Measurements from ENCODE around the gene CXCR2. TPM values are rescaled to one million over a fixed set of nuclear protein-coding genes. Genes with fewer than 3 reads are reported as not detected.

The CXCR2 gene
- total RNA-seq, 4 donors from 2014 or later, result 5.7 to 32.2 (median 19.1) TPM

- Histone ChIP-seq H3K4me1 (peaks cover 7 to 67% (median 27%) of the 10 kb centered on the region in 3 donors), H3K27ac (peak overlapping the region; percentile 34 to 89 (median 84)), H3K9me3 (no peaks in the 10 kb centered on the region), H3K27me3 (no peaks in the 10 kb centered on the region), H3K4me3 (peak overlapping the region in 2 of 4 donors; percentile 37 to 42), H3K36me3 (peaks cover 0 to 8% (median 0%) of the 10 kb centered on the region in 3 donors)
- 62 to 85% methylated on average over 2 of the region's 2 CpGs for WGBS, 2 donors
- no peak for DNase-seq
- no peak for TF ChIP-seq POLR2A (IDR thresholded peaks at IDR 0.05)
- intact Hi-C loops (cut with DNase I), result no loop called here
These were observed 4.5 kb downstream of the CXCR2 start for GRCh38 chr2:218130377-218130776.

- Histone ChIP-seq H3K36me3 (peaks cover 0 to 12% (median 0%) of the 10 kb centered on the region in 3 donors), H3K27ac (peak overlapping the region; percentile 34 to 89 (median 84)), H3K4me1 (peaks cover 7 to 62% (median 25%) of the 10 kb centered on the region in 3 donors), H3K4me3 (no peak overlapping the region), H3K27me3 (no peaks in the 10 kb centered on the region), H3K9me3 (no peaks in the 10 kb centered on the region)
- DNase-seq, result no peak
- intact Hi-C loops (cut with DNase I), result no loop called here
- no peak for TF ChIP-seq CTCF (IDR thresholded peaks at IDR 0.05)
- TF ChIP-seq POLR2A (IDR thresholded peaks at IDR 0.05), result no peak
These were observed 5.0 kb downstream of the CXCR2 start for GRCh38 chr2:218130822-218131221.

- no peak overlapping the region for H3K27ac ChIP-seq
- H3K4me3 ChIP-seq, result no peak overlapping the region
- intact Hi-C loops (cut with DNase I), result no loop called here
- peaks cover 0 to 19% (median 0%) of the 10 kb centered on the region in 3 donors for H3K36me3 ChIP-seq
- DNase-seq, result no peak
- no peaks in the 10 kb centered on the region for H3K9me3 ChIP-seq
- peaks cover 0 to 6% (median 0%) of the 10 kb centered on the region in 3 donors for H3K4me1 ChIP-seq
- TF ChIP-seq POLR2A (IDR thresholded peaks at IDR 0.05), result no peak
- no peak for TF ChIP-seq CTCF (IDR thresholded peaks at IDR 0.05)
- H3K27me3 ChIP-seq, result peaks cover 0 to 32% (median 0%) of the 10 kb centered on the region in 4 donors
- 14 to 53% methylated on average over 2 to 3 of the region's 3 CpGs for WGBS, 2 donors
These were observed 11.7 kb downstream of the CXCR2 start for GRCh38 chr2:218137514-218137913.

GRCh38 chr2:218138047-218138446 lies 12.2 kb downstream of the CXCR2 start:
- Histone ChIP-seq H3K4me3 (no peak overlapping the region), H3K36me3 (peaks cover 0 to 19% (median 0%) of the 10 kb centered on the region in 3 donors), H3K27ac (no peak overlapping the region), H3K4me1 (peaks cover 0 to 6% (median 0%) of the 10 kb centered on the region in 3 donors), H3K9me3 (no peaks in the 10 kb centered on the region), H3K27me3 (peaks cover 0 to 32% (median 0%) of the 10 kb centered on the region in 4 donors)
- 21 to 38% methylated on average over 4 of the region's 4 CpGs for WGBS, 2 donors
- DNase-seq, result no peak
- TF ChIP-seq CTCF (IDR thresholded peaks at IDR 0.05) (no peak), POLR2A (IDR thresholded peaks at IDR 0.05) (no peak)
- intact Hi-C loops (cut with DNase I), result no loop called here

- DNase-seq, result no peak
- no peaks in the 10 kb centered on the region for H3K9me3 ChIP-seq
- WGBS, 2 donors, result 45 to 67% methylated on average over 3 of the region's 3 CpGs
- intact Hi-C loops (cut with DNase I), result no loop called here
- no peak overlapping the region for H3K27ac ChIP-seq
- H3K4me3 ChIP-seq, result no peak overlapping the region
- H3K27me3 ChIP-seq, result peaks cover 0 to 5% (median 0%) of the 10 kb centered on the region in 4 donors
- no peaks in the 10 kb centered on the region for H3K36me3 ChIP-seq
- TF ChIP-seq POLR2A (IDR thresholded peaks at IDR 0.05) (no peak), CTCF (IDR thresholded peaks at IDR 0.05) (no peak)
- H3K4me1 ChIP-seq, result peaks cover 0 to 4% (median 0%) of the 10 kb centered on the region in 3 donors
These were observed 19.3 kb downstream of the CXCR2 start for GRCh38 chr2:218145124-218145523.

- no peak for TF ChIP-seq CTCF (IDR thresholded peaks at IDR 0.05)
- TF ChIP-seq POLR2A (IDR thresholded peaks at IDR 0.05), result no peak
- no peaks in the 10 kb centered on the region for H3K9me3 ChIP-seq
- H3K4me3 ChIP-seq, result no peak overlapping the region
- H3K27ac ChIP-seq, result no peak overlapping the region
- DNase-seq, result no peak
- H3K36me3 ChIP-seq, result no peaks in the 10 kb centered on the region
- H3K27me3 ChIP-seq, result no peaks in the 10 kb centered on the region
- H3K4me1 ChIP-seq, result peaks cover 0 to 4% (median 0%) of the 10 kb centered on the region in 3 donors
- intact Hi-C loops (cut with DNase I), result no loop called here
These were observed 20.2 kb downstream of the CXCR2 start for GRCh38 chr2:218146056-218146455.
